Activated gamma-delta T cell treated with Interleukin-2 at 50 U/mL for 16 hours (primary cell): Measurements from ENCODE around the gene ENTPD8.
"Not testable (repeated sequence)": the region's sequence is repeated elsewhere in the genome, so short reads cannot be mapped to it uniquely, and the experiment has no call there.

Experiments used
- DNase-seq: peaks from one replicate; pipeline ENCODE4 v3.0.0-alpha.2; 2020

ENTPD8 gene

GRCh38 chr9:137390553-137391410, 50.4 kb downstream of the ENTPD8 start:
- no peak for DNase-seq

GRCh38 chr9:137389428-137389746, 51.8 kb downstream of the ENTPD8 start:
- no peak for DNase-seq

- no peak for DNase-seq
Observed at GRCh38 chr9:137388589-137389427, 52.3 kb downstream of the ENTPD8 start.

DNA sequence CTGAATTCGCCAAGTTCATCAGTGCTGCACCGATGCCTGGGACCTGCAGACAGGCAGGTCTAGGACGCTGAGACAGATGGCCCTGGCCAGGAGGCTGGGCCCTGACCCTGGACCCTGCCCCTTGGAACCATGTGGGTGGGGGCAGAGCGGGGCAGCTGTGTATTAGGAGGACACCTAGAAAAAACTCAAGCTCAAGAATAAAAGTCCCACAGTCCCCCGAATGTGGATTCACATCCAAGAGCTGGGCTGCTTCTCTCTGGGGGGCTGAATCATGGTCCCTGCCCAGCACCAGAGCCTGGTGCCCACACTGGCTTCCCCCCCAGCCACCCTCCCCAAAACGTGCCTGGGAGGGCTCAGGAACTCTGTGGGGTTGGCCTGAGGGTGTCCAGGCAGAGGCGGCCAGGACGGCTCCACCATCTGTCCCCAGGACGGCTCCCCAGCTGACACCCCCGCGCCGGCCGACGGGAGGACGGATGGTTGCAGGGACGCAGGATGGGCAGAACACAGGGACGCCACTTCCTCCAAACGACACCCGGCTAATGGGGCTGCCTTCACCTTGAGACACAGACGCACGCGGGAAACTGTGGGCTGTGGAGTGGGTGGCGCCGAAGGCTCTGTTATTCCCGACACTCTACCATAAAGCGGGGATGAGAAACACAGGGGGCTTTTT, 53.1 kb downstream of the ENTPD8 start:
- no peak for DNase-seq

DNA sequence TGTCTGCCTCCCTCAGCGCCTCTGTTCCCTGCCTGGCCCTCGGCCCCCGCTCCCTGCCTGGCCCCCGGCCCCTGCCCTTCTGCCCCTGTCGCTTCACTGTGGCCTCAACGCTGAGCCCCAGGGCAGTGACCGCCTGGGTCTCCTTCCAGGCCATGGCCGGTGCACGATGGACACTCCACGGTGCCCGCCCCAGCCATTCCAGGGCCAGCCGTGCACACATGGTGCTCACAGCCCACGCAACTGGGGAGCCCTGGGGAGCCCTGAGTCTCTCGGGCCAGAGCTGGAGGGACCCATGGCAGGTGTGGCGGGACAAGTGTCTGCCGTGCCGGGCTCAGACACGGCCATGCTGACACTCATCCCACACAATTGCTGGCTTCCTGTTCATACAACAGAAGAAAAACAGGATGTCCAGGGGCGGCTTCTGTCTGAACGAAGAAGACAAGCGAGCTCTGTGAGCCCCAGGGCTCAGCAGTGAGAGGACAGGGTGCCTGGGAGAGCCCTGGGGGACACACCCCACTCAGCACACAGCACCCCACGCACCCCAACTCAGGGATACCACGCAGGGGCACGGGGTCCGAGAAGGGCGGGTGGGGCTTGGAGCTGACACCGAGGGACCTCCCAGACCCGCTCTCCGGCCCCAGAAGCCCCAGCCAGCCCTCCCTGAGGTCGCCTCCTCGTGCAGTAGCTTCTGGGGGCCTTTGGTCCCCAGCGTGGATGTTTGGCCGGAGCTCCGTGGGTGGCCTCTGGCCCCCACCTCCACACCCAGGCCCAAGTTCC, 53.9 kb downstream of the ENTPD8 start:
- peak; percentile 69 for DNase-seq

DNA sequence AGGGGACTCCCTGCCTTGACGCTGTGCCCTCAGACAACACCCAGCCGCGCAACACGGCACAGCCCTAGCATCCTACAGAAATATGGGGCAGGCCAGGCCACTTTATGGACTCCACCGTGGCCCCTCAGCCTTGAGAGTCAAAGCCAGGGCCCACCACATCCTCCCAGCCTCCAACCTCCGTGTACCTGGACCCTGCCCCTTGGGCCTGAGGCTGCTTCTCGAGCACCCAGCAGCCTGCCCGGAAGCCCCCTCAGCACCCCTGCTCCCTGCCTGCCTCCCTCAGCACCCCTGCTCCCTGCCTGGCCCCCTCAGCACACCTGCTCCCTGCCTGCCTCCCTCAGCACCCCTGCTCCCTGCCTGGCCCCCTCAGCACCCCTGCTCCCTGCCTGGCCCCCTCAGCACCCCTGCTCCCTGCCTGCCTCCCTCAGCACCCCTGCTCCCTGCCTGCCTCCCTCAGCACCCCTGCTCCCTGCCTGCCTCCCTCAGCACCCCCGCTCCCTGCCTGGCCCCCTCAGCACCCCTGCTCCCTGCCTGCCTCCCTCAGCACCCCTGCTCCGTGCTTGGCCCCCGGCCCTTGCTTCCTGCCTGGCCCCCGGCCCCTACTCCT, 54.5 kb downstream of the ENTPD8 start:
- DNase-seq = not testable (repeated sequence)

GRCh38 chr9:137385061-137385655, 56.0 kb downstream of the ENTPD8 start:
- no peak for DNase-seq
